ENCODE measurements around the gene IGSF3.
"Not testable (repeated sequence)": the region's sequence is repeated elsewhere in the genome, so short reads cannot be mapped to it uniquely, and the experiment has no call there.

The IGSF3 gene

DNA sequence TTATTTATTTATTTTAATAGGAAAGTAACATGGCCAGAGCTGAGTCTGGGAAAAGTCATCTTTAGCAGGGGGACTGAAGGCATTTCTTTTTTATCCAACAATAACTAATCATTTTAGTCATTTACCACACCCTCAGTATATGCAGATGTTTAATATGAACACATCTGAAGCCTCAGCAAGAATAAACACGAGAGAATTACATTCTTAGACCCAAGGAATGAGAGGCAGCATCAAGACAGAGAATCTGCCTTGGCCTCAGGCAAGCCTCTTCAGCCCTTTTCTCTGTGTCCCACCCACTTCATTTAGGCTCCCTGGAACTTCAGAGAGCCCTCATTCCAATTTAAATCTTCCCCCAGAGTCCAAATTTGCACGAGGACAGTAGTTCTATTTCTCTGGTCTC, 17.0 kb upstream of the IGSF3 start:
- no peak for DNase-seq

DNA sequence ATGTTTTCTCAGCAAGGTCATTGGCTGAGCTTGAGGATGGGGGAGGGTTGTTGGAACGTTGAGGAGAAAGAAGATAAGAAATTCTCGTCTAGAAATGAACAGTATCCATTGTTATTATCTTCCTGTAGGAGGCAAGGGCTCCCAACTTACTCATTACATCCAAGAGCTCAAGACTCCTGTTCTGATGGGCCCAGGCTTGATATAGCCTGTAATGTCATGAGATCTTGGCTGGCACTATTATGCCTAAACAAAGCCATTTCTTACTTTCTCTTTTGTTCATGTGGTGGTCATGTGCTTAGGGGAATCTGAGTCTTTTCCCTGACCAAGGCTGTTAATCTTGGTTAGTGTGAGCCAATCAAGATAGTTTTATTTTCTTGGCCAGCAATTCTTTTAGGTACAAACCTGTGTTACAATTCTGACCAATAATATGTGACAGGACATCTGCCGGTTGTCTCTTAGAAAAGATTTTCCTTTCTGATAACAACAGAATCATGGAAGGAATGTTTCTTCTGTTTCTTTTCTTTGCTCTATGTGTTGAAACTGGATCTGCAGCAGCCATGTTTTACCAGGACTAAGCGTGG, 15.2 kb upstream of the IGSF3 start:
- DNase-seq = no peak

DNA sequence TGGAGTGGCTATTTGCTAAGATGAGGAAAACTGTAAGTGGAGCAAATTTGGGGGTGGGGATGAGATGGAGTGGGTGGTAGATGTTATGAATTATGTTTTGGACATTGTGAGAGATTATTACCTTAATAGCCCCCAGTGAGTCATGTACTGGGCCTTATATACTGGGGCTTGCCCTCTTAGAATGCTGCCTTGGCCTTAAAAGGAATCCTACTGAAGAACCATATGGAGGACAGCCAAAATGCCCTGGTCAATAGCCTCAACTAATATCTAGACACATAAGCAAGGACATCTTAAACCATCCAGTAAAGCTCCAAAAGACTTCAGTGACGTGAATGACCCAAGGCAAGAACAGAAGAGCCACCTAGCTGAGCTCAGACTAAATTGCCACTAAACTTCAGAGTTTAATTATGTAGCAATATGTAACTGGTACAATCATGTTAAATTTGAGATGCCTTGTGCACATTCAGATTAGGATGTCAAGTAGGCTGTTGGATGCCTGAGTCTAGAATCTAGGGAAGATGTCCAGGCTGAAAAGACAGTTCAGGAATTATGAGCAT, 13.9 kb upstream of the IGSF3 start:
- no peak for DNase-seq

DNA sequence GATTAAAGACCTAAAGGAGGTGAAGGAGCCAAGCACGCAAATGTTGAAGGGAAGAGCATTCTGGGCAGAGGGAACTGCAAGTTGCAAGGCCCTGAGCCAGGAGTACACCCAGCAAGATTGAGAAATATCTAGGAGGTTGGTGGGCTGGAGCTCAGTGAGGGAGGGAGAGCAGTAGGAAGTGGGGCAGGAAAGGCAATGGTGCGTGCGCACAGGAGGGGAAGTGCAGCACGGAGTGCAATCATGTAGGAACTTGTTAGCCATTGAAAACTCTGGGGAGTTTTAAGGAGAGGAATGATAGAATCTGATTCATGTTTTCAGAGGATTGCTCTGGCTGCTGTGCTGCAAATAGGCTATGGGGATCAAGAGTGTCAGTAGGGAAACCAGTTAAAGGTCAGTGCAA, 13.2 kb upstream of the IGSF3 start:
- DNase-seq = no peak

GRCh38 chr1:116679828-116680628, 12.5 kb upstream of the IGSF3 start:
- no peak for DNase-seq

DNA sequence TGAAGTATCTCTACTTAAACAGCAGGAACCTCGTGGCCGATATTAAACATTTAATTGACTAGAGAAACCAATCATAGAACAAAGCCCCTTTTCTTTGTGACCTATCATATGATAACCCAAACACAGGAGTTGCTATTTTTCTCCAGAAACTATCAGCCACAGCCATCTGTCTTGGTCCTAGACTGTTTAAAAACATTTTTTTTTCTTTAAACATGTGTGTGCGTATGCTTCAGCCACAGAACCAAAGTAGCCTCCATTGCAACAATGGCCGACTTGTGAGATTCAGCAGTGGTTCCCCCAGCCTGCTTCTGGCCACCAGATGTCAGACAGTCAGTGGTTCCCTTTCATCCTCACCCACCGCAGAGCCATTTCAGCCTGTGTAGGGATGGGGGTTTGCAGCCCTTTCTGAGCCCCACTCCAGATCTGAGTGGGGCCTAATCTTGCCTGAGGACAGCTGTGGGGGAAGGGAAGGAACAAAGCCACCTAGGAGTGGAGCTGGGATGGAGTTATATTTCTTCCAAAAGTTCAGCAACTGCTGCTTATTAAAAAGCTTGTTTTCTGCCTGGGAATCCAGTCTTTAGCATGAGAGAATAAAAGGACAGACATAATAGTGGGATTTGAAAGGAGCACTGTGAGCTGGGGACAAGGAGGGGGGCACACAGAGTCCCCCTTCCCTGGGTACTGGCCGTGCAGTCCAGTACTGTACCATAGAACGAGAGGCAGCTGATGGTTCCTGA, 11.7 kb upstream of the IGSF3 start:
- DNase-seq = no peak

DNA sequence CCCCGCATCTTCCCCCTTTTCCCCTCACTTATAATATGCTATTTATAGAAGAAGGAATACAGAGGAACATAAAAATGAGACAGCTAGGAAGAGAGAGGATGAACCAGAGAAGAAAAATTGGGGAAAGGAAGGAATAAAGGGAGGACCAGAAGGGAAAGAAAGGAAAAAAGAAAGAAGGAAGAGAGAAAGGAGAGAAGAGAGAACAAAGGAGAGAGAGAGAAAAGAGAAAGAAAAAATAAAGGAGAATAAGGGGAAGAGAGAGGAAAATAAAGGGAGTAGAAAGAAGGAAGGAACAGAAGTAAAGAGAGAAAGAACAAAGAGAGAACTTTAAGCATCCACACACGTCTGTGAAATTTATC, 11.2 kb upstream of the IGSF3 start:
- no peak for DNase-seq

DNA sequence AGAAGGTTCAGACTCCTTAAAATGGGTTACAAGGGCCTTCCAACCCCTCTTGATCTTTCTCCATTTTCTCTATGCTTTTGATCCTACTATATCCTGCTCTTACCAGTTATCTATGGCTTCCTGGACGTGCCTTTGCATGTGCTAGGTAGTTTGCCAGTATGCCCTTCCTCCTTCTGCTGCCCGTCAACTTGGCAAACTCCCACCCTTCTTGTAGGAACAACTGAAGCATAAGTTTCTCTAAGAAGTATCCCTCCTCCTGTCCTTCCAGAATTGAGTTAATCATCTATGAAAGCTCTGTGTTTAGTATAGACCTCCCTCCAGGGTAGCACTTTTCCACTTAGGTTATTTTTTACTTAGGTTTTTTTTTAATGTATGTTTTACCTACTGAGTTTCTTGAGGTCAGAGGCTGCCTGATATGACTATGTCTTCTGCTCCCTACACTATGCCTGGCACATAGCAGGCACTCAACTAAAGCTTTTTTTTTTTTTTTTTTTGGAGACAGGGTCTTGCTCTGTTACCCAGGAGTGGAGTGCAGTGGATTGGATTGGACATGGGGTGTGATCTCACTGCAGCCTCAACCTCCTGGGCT, 10.0 kb upstream of the IGSF3 start:
- DNase-seq = no peak

GRCh38 chr1:116676291-116676690, 8.8 kb upstream of the IGSF3 start:
- DNase-seq = no peak

- no peak for DNase-seq
Measured at GRCh38 chr1:116674751-116675150, 7.2 kb upstream of the IGSF3 start.

- no peak for DNase-seq
Measured at GRCh38 chr1:116674011-116674531, 6.5 kb upstream of the IGSF3 start.

DNA sequence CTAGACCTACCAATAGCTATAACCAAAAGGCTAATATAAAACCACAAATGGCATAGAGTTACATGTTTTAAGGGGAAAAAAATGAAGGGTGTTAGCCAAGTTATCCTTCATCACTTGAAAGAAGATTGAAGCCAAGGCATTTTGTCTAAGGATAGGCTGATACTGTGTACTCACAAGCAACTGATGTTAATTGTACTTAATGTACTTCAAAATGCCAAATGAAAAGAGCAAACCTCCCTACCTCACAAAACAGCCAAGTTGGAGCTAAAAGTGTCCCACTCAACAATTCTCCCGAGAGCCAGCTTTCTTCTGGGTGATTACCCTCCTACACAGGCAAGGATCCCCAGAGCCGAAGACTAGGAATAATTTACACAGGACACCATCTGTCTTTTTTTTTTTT, 4.4 kb upstream of the IGSF3 start:
- DNase-seq = no peak

DNA sequence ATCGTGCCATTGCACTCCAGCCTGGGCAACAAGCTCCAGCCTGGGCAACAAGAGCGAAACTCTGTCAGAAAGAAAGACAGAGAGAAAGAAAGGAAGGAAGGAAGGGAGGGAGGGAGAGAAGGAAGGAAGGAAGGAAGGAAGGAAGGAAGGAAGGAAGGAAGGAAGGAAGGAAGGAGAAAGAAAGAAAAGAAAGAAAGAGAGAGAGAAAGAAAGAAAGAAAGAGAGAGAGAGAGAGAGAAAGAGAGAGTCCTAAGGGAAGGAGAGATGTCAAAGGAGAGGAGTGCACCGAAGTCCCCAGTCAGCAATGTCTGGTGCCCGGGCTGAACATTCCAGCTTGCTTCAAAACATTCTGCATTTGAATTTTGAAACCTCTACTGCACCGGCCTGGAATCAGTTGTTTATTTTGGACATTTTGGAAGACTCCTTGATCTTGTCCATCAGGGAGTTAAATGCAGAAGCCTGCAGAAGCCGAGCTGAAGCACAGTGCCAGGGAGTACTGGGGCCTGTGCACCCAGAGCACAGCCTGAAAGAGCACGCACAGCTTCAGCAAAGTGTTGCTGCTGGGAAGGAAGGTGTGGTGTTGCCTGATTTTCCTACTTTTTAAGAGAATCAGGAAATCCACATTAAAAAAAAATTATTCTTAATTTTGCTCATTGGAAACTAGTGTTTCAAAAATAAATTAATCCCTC, 3.7 kb upstream of the IGSF3 start:
- no peak for DNase-seq

GRCh38 chr1:116668277-116668676, 744 bp upstream of the IGSF3 start:
- DNase-seq = no peak

GRCh38 chr1:116667078-116667574, 407 bp downstream of the IGSF3 start:
- no peak for DNase-seq

DNA sequence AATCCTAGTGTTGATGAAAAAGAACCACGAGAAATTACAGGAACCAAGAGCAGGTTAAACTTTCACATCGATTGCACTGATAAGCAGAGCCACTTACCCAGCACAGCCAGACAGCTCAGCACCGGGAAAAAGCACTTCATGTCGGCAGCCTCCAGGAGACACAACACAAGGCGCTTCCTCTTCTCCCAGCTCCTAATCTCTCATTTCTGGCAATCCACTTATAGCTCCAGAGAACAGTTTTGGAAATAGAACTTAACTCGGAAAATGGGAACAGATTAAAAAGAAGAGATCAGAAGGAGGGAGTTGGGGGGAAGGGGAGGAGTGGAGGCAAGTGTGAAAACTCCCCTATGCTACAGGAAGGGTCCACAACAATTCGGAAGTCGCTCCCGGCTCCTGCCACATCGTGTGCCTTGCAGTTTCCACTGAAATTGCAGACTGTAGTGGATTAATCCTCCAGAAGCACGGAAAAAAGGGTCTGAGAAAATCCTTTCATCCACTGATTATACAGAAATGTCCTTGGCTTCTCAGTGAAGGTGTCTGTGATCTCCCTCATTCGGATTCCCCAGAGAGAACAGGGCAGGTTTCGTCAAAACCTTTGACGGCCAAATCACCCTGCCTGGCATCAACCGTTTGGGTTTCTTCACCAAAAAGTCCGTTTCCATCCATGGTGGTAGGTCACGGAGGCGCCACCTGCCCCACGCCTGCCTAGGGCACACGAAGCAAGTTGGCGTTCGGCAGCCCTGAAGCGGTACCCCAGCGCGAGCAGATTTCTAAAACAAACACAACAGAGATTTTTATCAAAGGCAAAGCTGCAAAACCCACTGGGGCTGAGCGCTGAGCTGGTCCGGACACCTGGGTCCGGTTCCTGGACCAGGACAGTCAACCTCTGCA, 1.1 kb downstream of the IGSF3 start:
- no peak for DNase-seq

DNA sequence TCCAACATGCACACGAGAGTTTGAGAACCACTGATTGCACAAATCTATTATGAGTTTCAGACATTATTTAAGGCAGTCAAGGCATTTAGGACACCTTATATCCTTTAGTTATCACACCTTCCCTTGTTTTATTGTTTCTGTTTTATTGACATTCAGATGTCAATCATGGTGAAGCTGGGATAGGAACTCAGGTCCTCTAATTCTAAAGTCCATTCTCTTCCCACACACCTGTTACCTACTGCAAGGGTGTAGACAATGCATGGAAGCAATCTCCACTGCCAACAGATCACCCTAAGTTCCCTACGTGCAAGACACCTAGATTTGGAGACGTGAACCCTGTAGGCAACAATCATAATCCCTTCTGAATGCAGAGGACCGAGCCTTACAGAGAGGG, 2.6 kb downstream of the IGSF3 start:
- no peak for DNase-seq

GRCh38 chr1:116664366-116664977, 3.1 kb downstream of the IGSF3 start:
- no peak for DNase-seq

DNA sequence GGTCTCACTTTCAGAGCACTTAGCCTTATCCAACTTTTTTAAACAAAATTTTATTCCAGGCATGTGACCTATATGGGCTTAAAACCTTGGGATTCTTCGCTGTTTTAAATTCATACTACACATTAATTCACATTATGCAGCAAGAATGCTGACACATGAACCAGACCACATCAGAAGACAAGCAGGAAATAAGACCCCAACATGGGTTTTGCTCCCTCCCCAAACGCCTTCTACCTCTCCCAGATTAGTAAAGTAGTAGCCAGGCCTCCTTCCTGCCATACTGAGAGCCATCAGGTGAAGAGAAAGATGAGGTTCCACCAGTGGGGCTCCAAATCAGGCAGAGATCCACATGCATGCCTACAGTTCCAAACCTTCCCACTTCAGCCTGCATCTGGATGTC, 3.7 kb downstream of the IGSF3 start:
- no peak for DNase-seq

- no peak for DNase-seq
Measured at GRCh38 chr1:116661633-116662032, 5.9 kb downstream of the IGSF3 start.

GRCh38 chr1:116658645-116659044, 8.9 kb downstream of the IGSF3 start:
- DNase-seq = not testable (repeated sequence)
